HG03095 (cell line): ENCODE measurements around the gene CDH18.
"Not testable (repeated sequence)": the region's sequence is repeated elsewhere in the genome, so short reads cannot be mapped to it uniquely, and the experiment has no call there.

Experiments used
- ATAC-seq: cut with Tn5 transposase; IDR thresholded peaks from one replicate; pipeline ENCODE4 v1.9.1; 2021; ENCODE audit warnings: moderate library complexity; ENCODE audit not compliant: unreplicated experiment

CDH18 gene

GRCh38 chr5:19865336-19866089 lies 122.5 kb downstream of the CDH18 start:
- ATAC-seq: no peak

- no peak for ATAC-seq
Measured at GRCh38 chr5:19862711-19863110, 125.3 kb downstream of the CDH18 start.

DNA sequence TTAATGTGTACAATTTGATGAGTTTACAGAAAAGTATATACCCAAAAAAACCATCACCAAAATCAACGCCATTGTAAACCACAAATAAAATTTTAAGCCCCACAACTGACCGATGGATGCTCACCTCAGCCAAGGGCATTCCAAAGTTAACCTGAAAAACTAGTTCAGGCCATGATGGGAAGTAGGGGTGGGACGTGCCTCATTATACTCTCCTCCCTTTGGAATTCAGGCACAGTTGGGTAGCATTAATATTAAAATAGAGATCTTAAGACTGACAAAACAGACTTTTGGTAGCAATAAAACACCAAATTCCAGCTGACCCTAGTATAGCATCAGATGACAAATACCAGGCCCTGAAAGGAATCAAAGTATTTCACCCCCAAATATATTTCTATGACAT lies 129.0 kb downstream of the CDH18 start:
- no peak for ATAC-seq

- no peak for ATAC-seq
Measured at GRCh38 chr5:19855931-19856330, 132.1 kb downstream of the CDH18 start.

DNA sequence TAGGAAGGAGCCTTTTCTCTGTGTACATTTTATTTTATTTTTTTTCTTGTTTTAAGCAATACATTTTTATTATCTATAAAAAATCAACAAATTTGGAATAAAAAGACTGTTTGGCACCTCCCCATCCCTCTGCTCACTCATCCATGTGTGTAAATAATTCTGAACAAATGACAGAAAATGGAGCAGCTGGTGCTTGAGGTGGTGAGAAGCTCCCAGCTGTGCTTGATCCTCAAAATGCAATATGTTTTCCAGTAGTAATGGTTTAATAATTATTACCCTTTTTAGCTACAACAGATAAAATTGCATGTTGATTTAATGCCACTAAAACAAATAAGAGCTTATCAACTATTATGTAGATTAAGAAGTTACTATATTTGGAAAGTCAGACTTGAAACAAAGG lies 132.5 kb downstream of the CDH18 start:
- no peak for ATAC-seq

DNA sequence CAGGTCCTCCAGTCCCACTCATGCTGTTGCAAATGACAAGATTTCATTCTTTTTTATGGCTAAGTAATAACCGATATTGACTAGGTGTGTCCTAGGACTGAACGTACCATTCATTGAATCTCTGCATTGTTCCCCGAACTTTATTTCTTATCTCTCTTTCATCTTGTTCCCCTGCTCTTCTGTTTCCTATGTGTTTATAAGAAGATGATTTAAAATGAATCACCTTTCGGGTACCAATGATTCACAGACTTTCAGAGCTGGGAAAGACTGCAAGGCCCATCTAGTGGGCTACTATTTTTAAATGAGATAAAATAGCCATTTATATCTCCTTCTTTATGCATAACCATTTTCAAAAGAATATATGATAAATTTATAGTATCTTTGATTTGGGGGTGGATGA lies 133.0 kb downstream of the CDH18 start:
- no peak for ATAC-seq

- no peak for ATAC-seq
Measured at GRCh38 chr5:19853616-19854240, 134.3 kb downstream of the CDH18 start.

DNA sequence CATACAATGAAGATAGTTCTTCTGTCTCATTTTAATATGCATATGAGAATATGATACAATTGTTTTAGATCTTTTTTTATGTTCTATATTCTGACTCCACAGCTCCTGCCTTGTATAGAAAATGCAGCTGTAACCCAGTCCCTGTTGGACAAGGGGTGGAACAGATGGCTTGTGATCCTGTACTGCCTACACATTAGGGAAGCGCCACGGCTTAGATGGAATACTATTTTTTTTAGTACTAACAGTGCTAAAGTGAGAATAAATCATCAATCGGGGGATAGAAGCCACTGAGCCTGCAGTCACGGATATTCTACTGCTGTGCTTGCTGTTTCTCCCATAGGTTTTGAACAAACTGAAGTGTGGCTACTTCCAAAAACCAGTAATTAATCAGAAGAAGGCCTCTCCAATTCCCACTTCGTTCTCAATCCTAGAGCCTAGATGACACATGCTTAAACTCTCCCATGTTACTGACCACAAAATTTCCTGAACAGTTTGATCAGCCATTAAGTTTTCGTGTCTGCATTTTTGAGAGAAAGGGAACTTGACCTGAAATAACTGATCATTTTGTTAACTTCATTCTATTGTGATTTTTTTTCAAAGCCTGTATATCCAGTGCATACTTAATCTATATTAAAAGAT lies 150.3 kb downstream of the CDH18 start:
- no peak for ATAC-seq

DNA sequence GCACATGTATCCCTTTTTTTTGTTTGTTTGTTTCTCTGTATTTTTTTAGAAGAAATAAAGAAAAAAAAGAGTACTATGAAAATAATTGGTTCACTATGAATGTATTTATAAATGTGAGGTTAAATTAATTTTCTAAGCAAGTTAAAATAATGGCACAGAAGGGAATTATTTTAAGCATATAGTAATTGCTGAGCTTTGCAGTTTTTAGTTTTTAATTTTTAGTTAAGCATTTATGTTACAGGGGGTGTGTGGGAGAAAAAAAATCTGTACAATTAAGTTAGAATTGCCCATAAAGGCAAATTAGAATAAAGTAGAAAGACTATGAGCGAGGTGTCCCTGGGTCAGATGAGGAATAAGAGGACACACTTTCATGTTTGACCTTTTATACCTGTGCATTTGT lies 152.6 kb downstream of the CDH18 start:
- ATAC-seq: no peak

DNA sequence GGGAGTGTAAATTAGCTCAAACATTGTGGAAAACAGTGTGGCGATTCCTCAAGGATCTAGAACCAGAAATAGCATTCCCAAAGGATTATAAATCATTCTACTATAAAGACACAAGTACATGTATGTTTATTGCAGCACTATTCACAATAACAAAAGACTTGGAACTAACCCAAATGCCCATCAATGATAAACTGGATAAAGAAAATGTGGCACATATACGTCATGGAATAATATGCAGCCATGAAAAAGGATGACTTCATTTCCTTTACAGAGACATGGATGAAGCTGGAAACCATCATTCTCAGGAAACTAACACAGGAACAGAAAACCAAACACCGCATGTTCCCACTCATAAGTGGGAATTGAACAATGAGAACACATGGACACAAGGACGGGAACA lies 175.3 kb downstream of the CDH18 start:
- ATAC-seq: not testable (repeated sequence)

GRCh38 chr5:19806756-19807155 lies 181.2 kb downstream of the CDH18 start:
- no peak for ATAC-seq

- ATAC-seq: no peak
Measured at GRCh38 chr5:19802686-19803085, 185.3 kb downstream of the CDH18 start.

DNA sequence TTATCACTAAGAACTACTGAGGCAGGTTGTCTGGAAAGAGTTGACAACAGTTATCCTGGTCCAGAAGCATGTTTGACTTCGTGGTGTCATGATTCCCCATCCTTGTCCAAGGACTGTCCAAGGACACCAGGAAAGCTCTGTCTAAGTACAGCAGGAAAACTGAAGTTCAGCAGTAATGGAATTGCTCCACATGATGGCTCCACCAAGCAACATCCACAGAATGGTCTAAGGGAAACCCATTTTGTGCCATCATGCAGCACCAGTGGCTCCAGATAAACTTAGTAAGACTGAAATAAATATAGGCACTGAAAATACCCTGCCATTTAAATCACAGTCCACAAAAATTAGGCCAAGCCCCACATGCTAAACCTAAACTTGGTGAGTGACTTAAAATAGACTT lies 192.8 kb downstream of the CDH18 start:
- ATAC-seq: no peak

GRCh38 chr5:19790829-19791466 lies 197.1 kb downstream of the CDH18 start:
- no peak for ATAC-seq

DNA sequence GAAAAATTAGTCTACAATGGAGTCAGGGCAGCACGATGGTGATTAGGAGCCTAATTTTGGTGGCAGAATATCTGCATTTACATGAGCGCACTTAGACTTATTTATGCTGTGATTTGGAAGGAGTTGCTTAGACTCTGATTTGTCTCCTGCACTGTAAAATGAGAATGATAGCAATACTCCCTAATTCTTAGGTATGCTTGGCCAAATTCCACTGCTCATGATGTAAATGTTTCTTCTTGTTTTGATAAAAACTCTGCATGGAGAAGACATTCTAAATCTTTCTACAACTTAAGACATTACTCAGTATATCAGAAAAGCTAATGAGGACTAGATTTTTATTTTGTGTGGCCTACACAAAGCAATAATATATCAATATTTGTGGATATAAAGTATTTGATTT lies 205.4 kb downstream of the CDH18 start:
- no peak for ATAC-seq

DNA sequence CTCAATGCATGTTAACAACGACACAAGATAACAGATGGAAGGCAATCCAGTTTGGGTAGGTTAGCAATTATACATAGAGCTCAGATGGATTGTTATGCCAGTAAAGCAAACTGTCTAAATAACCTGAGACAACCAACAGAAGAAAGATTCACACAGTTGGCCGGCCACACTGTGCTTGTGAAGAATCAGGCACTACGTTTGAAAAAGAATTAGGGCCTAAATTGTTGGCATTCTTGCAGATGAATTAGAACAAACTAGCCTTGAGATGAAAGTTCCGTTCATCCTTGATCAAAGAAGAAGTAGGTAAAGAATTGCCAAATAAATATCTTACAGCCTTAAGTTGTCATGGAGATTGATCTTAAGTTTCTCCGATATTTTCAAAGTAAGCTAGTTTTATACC lies 210.6 kb downstream of the CDH18 start:
- no peak for ATAC-seq

DNA sequence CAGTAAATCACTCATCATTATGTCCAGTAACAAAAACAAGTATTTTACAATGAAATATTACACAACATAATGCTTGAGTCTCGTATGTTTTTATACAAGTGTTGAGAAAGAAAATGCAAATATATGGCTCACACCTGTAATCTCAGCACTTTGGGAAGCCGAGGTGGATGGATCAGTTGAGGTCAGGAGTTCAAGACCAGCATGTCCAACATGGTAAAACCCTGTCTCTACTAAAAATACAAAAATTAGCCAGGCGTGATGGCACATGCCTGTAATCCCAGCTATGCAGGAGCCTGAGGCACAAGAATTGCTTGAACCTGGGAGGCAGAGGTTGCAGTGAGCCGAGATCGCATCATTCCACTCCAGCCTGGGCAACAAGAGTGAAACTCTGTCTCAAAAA lies 211.1 kb downstream of the CDH18 start:
- not testable (repeated sequence) for ATAC-seq

GRCh38 chr5:19771174-19771835 lies 216.7 kb downstream of the CDH18 start:
- ATAC-seq: no peak

- no peak for ATAC-seq
Measured at GRCh38 chr5:19770396-19770795, 217.6 kb downstream of the CDH18 start.

DNA sequence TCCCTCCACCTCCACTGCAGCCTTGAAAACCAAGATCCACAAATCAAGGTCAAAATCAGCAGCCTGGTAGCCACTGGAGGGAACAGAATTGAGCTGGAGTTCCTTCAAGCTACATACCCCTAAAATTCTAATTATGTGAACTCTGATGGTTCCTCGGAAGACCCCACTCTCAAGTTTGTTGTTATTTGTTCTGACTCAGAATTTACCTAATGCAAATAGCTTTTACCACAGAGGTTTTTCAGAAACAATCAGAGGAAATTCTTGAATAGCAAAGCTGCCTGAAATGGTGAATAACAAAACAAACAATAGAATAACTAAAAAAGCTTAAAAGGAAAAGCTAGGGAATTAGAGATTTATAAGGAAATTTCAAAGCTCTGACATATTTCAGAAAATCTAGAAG lies 220.0 kb downstream of the CDH18 start:
- no peak for ATAC-seq

GRCh38 chr5:19753579-19753978 lies 234.4 kb downstream of the CDH18 start:
- ATAC-seq: no peak
